Left colon (tissue), 2 donors: ENCODE results near the gene GEMIN4. TPM values are rescaled to one million over a fixed set of nuclear protein-coding genes. Genes with fewer than 3 reads are reported as not detected.
"Not testable (repeated sequence)": the region's sequence is repeated elsewhere in the genome, so short reads cannot be mapped to it uniquely, and the experiment has no call there.

Experiments used
- ATAC-seq: fragments of 200-7000 bp; cut with Tn5 transposase; one replicate; pipeline ENCODE4 v1.9.1; 2020; ENCODE audit warnings: mild to moderate bottlenecking, moderate library complexity
- DNase-seq, 2 donors: peaks; one replicate each; pipeline ENCODE4 v3.0.0-alpha.2; 2020
- intact Hi-C, 2 donors: fragments of 100-400 bp; cut with DNase I in 1 of 2; cut with micrococcal nuclease in 1 of 2; formaldehyde crosslinking; loops; one replicate each; pipeline versions ENCODE4 v1.11.2 to v1.14.0; 2022; cut with DNase I, micrococcal nuclease
- long read RNA-seq: library from polyadenylated mRNA; unstranded; transcript quantifications from one replicate; pipeline ENCODE4 v2.0.0, GENCODE V29; 2021
- total RNA-seq, 2 donors: library from RNA; stranded (reverse); fragmentation: NEBNext Ultra II Directional; extraction: Animal tissue kit (Norgen Biotek cat#: 25700); gene quantifications; one replicate each; pipeline ENCODE4 v1.2.1, GENCODE V29; 2021
- donor health status: DM: no; HTN: no; CAD: no.
- donor health status: DM: yes; HTN: yes; CAD: no.

Gene GEMIN4
- total RNA-seq = 10 to 100 TPM; 12.4 to 15.2 TPM
- long read RNA-seq, full-length matches to known transcripts = 25 of 25 reads
- long read RNA-seq, partial matches to known transcripts = 0 of 25 reads
- long read RNA-seq, other reads (novel, unspliced or antisense) = 0 of 25 reads

GRCh38 chr17:752002-752619 lies at the start of gene GEMIN4:
Gene GEMIN4 (minus strand): TSS chr17:752264. CDS start chr17:752142, 122 bp downstream.
- ATAC-seq (peak; percentile 90), DNase-seq (peak; percentile 84 to 97)
- intact Hi-C loops = no loop called here

GRCh38 chr17:801660-802059 lies 49.6 kb upstream of the GEMIN4 start:
- ATAC-seq = no peak
- DNase-seq = no peak
- intact Hi-C loops = no loop called here

- ATAC-seq (no peak), DNase-seq (no peak)
- intact Hi-C loops = no loop called here
Measured at GRCh38 chr17:800446-801242, 48.6 kb upstream of the GEMIN4 start.

GRCh38 chr17:799261-799660 lies 47.2 kb upstream of the GEMIN4 start:
- no peak for DNase-seq
- no peak for ATAC-seq
- intact Hi-C loops = loop anchor here (10.0 kb wide), 1 partner anchor 186 kb away; no protein-coding TSS in a partner anchor

- intact Hi-C loops = loop anchor here (10.0 kb wide), 1 partner anchor 187 kb away; no protein-coding TSS in a partner anchor
- ATAC-seq = no peak
- no peak for DNase-seq
Measured at GRCh38 chr17:798246-798645, 46.2 kb upstream of the GEMIN4 start.

GRCh38 chr17:797236-797840 lies 45.3 kb upstream of the GEMIN4 start:
- ATAC-seq = no peak
- no peak for DNase-seq
- intact Hi-C loops = loop anchor here (10.0 kb wide), 1 partner anchor 187 kb away; no protein-coding TSS in a partner anchor

- no peak for ATAC-seq
- no peak for DNase-seq
- intact Hi-C loops = loop anchor here (10.0 kb wide), 1 partner anchor 188 kb away; no protein-coding TSS in a partner anchor
Measured at GRCh38 chr17:796609-797008, 44.5 kb upstream of the GEMIN4 start.

- no peak for DNase-seq
- intact Hi-C loops = loop anchor here (10.0 kb wide), 1 partner anchor 189 kb away; no protein-coding TSS in a partner anchor
- no peak for ATAC-seq
Measured at GRCh38 chr17:795721-796120, 43.7 kb upstream of the GEMIN4 start.

- ATAC-seq = no peak
- intact Hi-C loops = loop anchor here (10.0 kb wide), 1 partner anchor 190 kb away; no protein-coding TSS in a partner anchor
- no peak for DNase-seq
Measured at GRCh38 chr17:795276-795675, 43.2 kb upstream of the GEMIN4 start.

- ATAC-seq (peak; percentile 97), DNase-seq (peak; percentile 63 to 82)
- intact Hi-C loops = loop anchor here (10.0 kb wide), 1 partner anchor 190 kb away; no protein-coding TSS in a partner anchor
Measured at GRCh38 chr17:794876-795275, 42.8 kb upstream of the GEMIN4 start.

- DNase-seq (no peak), ATAC-seq (no peak)
- intact Hi-C loops = loop anchor here (10.0 kb wide), 1 partner anchor 193 kb away; no protein-coding TSS in a partner anchor
Measured at GRCh38 chr17:792277-792676, 40.2 kb upstream of the GEMIN4 start.

GRCh38 chr17:791829-792228 lies 39.8 kb upstream of the GEMIN4 start:
- no peak for ATAC-seq
- intact Hi-C loops = loop anchor here (10.0 kb wide), 1 partner anchor 193 kb away; no protein-coding TSS in a partner anchor
- no peak for DNase-seq

- intact Hi-C loops = loop anchor here (10.0 kb wide), 1 partner anchor 194 kb away; no protein-coding TSS in a partner anchor
- not testable (repeated sequence) for DNase-seq, ATAC-seq
Measured at GRCh38 chr17:790874-791247, 38.8 kb upstream of the GEMIN4 start.

GRCh38 chr17:789931-790873 lies 38.1 kb upstream of the GEMIN4 start:
- ATAC-seq, DNase-seq: not testable (repeated sequence)
- intact Hi-C loops = loop anchor here (10.0 kb wide), 2 partner anchors 195 to 415 kb away; no protein-coding TSS in a partner anchor

GRCh38 chr17:789160-789840 lies 37.2 kb upstream of the GEMIN4 start:
- intact Hi-C loops = loop anchor here in 1 of 2 donors (10.0 kb wide), 1 partner anchor 416 kb away; no protein-coding TSS in a partner anchor
- no peak for DNase-seq
- no peak for ATAC-seq

GRCh38 chr17:788551-788950 lies 36.5 kb upstream of the GEMIN4 start:
- no peak for DNase-seq
- ATAC-seq = no peak
- intact Hi-C loops = loop anchor here in 1 of 2 donors (10.0 kb wide), 1 partner anchor 416 kb away; no protein-coding TSS in a partner anchor

- intact Hi-C loops = loop anchor here in 1 of 2 donors (10.0 kb wide), 1 partner anchor 417 kb away; no protein-coding TSS in a partner anchor
- ATAC-seq (no peak), DNase-seq (no peak)
Measured at GRCh38 chr17:787641-788221, 35.7 kb upstream of the GEMIN4 start.
